Transverse colon (tissue), 4 donors: ENCODE data around the gene ACTG1. TPM values are rescaled to one million over a fixed set of nuclear protein-coding genes. Genes with fewer than 3 reads are reported as not detected.

Experiments used
- DNase-seq: peaks from one replicate; pipeline ENCODE4 v3.0.0-alpha.2; 2019
- H3K27ac ChIP-seq, 4 donors: fragments of 200-600 bp; sonication (generic); 2 replicates each; pipeline ENCODE4 v1.5.1; 2016 to 2018; ENCODE audit warnings: inconsistent platforms in 4 of 4
- H3K27me3 ChIP-seq: fragments of 200-600 bp; sonication (generic); 2 replicates; pipeline ENCODE4 v1.5.1; 2017; ENCODE audit warnings: inconsistent platforms
- H3K36me3 ChIP-seq, 4 donors: fragments of 200-600 bp; sonication (generic); 2 replicates each; pipeline ENCODE4 v1.5.1; 2017 to 2019; ENCODE audit warnings: inconsistent platforms in 4 of 4
- H3K4me1 ChIP-seq, 4 donors: fragments of 200-600 bp; sonication (generic); 2 replicates each; pipeline ENCODE4 v1.5.1; 2017 to 2020; ENCODE audit warnings: inconsistent platforms in 4 of 4
- H3K4me3 ChIP-seq, 4 donors: fragments of 200-600 bp; sonication (generic); 1 replicate in 1 of 4; 2 replicates in 3 of 4; pipeline versions ENCODE4 v1.5.1 to v1.6.1; 2017 to 2019; ENCODE audit warnings: inconsistent platforms in 4 of 4
- H3K9me3 ChIP-seq, 2 donors: fragments of 200-600 bp; sonication (generic); 2 replicates each; pipeline ENCODE4 v1.5.1; 2017 to 2019; ENCODE audit warnings: inconsistent platforms in 2 of 2
- EP300 ChIP-seq: sonication (generic); formaldehyde crosslinking; IDR thresholded peaks from one replicate; pipeline ENCODE4 v1.6.1; 2017; ENCODE audit warnings: antibody characterized with exemption, low read depth
- POLR2A ChIP-seq: fragments of 450-650 bp; IDR thresholded peaks from one replicate; pipeline ENCODE4 v1.6.1; 2016; ENCODE audit warnings: antibody characterized with exemption, mild to moderate bottlenecking, moderate library complexity
- POLR2AphosphoS5 ChIP-seq, 3 donors: sonication (generic); formaldehyde crosslinking; IDR thresholded peaks; one replicate each; pipeline ENCODE4 v1.6.1; 2016; ENCODE audit warnings: antibody characterized with exemption in 3 of 3
- WGBS, 2 donors: methylation state at CpG; one replicate each; pipeline ENCODE4 v1.1.5; 2018; ENCODE audit warnings: low coverage in 1 of 2; 5-methylcytosine and 5-hydroxymethylcytosine counted together
- in situ Hi-C, 4 donors: fragments of 200-750 bp; cut with MboI; loops; one replicate each; pipeline versions ENCODE4 v1.15.0 to v1.15.1; 2017; ENCODE audit warnings: low sequenced_read_pairs in 3 of 4, low pct_ligation_motif_present in 1 of 4, low pct_unique_long_range_greater_than_20kb in 1 of 4
- intact Hi-C: fragments of 100-400 bp; cut with DNase I; formaldehyde crosslinking; loops from one replicate; pipeline ENCODE4 v1.15.1; 2023; ENCODE audit warnings: low total_unique reads
- total RNA-seq, 4 donors: library from RNA; depleted of rRNA; stranded (reverse); fragments of >200 nt; gene quantifications; one replicate each; pipeline ENCODE4 v1.1.0, GENCODE V29; 2016
- TF ChIP-seq, protein P1 (sequence below), 5 experiments: fragments of 200-600 bp in 3 of 5; fragments of 450-650 bp in 2 of 5; sonication (generic) in 3 of 5; IDR thresholded peaks; 1 replicate in 2 of 5; 2 replicates in 3 of 5; pipeline ENCODE4 v1.5.1; 2016 to 2017; ENCODE audit warnings: antibody characterized with exemption in 5 of 5, inconsistent platforms in 3 of 5, mild to moderate bottlenecking in 2 of 5, moderate library complexity in 1 of 5

ACTG1 gene
- total RNA-seq, 4 donors from 2014 or later, result 2,099 to 4,882 (median 4,009) TPM

DNA sequence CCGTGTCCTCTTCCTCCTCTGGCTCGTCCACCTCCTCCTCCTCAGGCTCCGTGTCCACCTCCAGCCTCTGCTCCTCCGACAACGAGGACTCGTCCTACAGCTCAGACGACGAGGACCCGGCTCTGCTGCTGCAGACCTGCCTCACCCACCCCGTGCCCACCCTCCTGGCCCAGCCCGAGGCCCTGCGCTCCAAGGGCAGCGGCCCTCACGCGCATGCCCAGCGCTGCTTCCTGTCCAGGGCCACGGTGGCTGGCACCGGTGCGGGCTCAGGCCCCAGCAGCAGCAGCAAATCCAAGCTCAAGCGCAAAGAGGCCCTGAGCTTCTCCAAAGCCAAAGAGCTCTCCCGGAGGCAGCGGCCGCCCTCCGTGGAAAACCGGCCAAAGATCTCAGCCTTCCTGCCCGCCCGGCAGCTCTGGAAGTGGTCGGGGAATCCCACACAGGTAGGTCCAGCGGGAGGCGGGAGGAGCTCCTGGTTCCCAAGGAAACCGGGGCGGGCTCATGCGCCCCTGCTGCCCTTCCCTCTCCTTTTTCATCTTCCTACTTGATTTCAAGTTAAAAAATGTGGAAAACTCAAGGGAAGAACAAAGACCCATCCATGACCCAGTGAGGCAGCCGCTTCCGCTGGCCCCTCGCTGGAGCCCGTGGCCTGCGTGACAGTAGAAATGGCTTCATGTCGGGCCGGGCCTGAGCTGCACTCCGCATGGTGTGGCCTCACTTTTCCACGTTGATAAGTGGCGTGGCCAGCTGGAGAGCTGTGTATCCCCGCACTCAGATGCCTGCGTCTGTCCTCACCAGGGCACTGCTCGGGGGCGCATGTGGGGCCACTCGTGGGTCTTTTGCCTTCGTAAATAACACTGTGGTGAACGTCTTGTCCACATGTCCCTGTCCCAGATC is 50.7 kb downstream of the ACTG1 start:
- TF ChIP-seq POLR2A (no peak), EP300 (no peak), POLR2AphosphoS5 (IDR thresholded peaks at IDR 0.05) (no peak)
- TF ChIP-seq, protein P1, sequence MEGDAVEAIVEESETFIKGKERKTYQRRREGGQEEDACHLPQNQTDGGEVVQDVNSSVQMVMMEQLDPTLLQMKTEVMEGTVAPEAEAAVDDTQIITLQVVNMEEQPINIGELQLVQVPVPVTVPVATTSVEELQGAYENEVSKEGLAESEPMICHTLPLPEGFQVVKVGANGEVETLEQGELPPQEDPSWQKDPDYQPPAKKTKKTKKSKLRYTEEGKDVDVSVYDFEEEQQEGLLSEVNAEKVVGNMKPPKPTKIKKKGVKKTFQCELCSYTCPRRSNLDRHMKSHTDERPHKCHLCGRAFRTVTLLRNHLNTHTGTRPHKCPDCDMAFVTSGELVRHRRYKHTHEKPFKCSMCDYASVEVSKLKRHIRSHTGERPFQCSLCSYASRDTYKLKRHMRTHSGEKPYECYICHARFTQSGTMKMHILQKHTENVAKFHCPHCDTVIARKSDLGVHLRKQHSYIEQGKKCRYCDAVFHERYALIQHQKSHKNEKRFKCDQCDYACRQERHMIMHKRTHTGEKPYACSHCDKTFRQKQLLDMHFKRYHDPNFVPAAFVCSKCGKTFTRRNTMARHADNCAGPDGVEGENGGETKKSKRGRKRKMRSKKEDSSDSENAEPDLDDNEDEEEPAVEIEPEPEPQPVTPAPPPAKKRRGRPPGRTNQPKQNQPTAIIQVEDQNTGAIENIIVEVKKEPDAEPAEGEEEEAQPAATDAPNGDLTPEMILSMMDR (IDR thresholded peaks at IDR 0.05), result no peak
- Histone ChIP-seq H3K36me3 (no peaks in the 10 kb centered on the region), H3K4me1 (no peaks in the 10 kb centered on the region), H3K4me3 (no peak overlapping the region), H3K27me3 (no peaks in the 10 kb centered on the region), H3K9me3 (no peaks in the 10 kb centered on the region), H3K27ac (no peak overlapping the region)
- DNase-seq, result no peak
- in situ Hi-C loops (no loop called here), intact Hi-C loops (no loop called here)
- WGBS, 2 donors, result 88 to 96% methylated on average over 5 to 46 of the region's 50 CpGs

DNA sequence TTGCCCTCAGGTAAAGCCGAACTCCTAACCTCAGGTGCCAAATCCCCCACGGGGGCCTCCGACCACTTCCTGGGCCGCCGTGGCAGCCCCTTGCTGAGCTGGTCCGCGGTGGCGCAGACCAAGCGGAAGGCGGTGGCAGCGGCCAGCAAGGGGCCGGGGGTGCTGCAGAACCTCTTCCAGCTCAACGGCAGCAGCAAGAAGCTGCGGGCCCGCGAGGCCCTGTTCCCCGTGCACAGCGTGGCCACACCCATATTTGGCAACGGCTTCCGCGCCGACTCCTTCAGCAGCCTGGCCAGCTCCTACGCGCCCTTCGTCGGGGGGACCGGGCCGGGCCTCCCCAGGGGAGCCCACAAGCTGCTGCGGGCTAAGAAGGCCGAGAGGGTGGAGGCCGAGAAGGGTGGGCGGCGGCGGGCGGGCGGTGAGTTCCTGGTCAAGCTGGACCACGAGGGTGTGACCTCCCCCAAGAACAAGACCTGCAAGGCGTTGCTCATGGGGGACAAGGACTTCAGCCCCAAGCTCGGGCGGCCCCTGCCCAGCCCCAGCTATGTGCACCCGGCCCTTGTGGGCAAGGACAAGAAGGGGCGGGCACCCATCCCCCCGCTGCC is 51.6 kb downstream of the ACTG1 start:
- H3K27me3 ChIP-seq, result no peaks in the 10 kb centered on the region
- 91% methylated on average over 28 of the region's 43 CpGs; no CpG with 5 or more reads in 1 of the 2 donors for WGBS, 2 donors
- in situ Hi-C loops, result no loop called here
- TF ChIP-seq, protein P1 (IDR thresholded peaks at IDR 0.05), result no peak
- TF ChIP-seq EP300, result no peak
- TF ChIP-seq POLR2A, result no peak
- no peak for TF ChIP-seq POLR2AphosphoS5 (IDR thresholded peaks at IDR 0.05)
- no peak for DNase-seq
- intact Hi-C loops, result no loop called here
- H3K4me1 ChIP-seq, result no peaks in the 10 kb centered on the region
- no peaks in the 10 kb centered on the region for H3K36me3 ChIP-seq
- no peaks in the 10 kb centered on the region for H3K9me3 ChIP-seq
- H3K4me3 ChIP-seq, result no peak overlapping the region
- H3K27ac ChIP-seq, result no peak overlapping the region

Other genes with a start within 250 kb of the ACTG1 start
- gene SLC38A10, start 217.5 kb downstream of the ACTG1 start, total RNA-seq, result 100 to 1,000 TPM in 2 of 4 donors, 10 to 100 TPM in 2; 94.9 to 113 (median 98.9) TPM
- 100 to 1,000 TPM in 1 of 4 donors, 10 to 100 TPM in 2, 1 to 10 TPM in 1; 8.7 to 133 (median 12.4) TPM for gene BAHCC1, start 117.3 kb downstream of the ACTG1 start, total RNA-seq
- 10 to 100 TPM in 2 of 4 donors, 1 to 10 TPM in 2; 2.3 to 36.4 (median 17.2) TPM for gene FSCN2, start 15.6 kb upstream of the ACTG1 start, total RNA-seq
- gene FAAP100, start 39.6 kb upstream of the ACTG1 start, total RNA-seq, result 10 to 100 TPM; 26.2 to 90.5 (median 37.4) TPM
- 100 to 1,000 TPM in 1 of 4 donors, 10 to 100 TPM in 3; 59.9 to 323 (median 84.6) TPM for gene NPLOC4, start 124.3 kb upstream of the ACTG1 start, total RNA-seq
- gene TSPAN10, start 124.4 kb upstream of the ACTG1 start, total RNA-seq, result under 1 TPM in 2 of 4 donors, not detected in 2; 0.48 to 0.55 TPM
- not detected for gene PDE6G, start 143.7 kb upstream of the ACTG1 start, total RNA-seq
- 10 to 100 TPM; 21.4 to 63.6 (median 41.2) TPM for gene OXLD1, start 153.8 kb upstream of the ACTG1 start, total RNA-seq
- gene CCDC137, start 153.9 kb upstream of the ACTG1 start, total RNA-seq, result 10 to 100 TPM in 3 of 4 donors, 1 to 10 TPM in 1; 7.6 to 21.3 (median 13.5) TPM
- 10 to 100 TPM; 16.3 to 52.0 (median 33.1) TPM for gene ARL16, start 171.0 kb upstream of the ACTG1 start, total RNA-seq
- 100 to 1,000 TPM in 3 of 4 donors, 10 to 100 TPM in 1; 96.1 to 205 (median 150) TPM for gene HGS, start 171.2 kb upstream of the ACTG1 start, total RNA-seq
- 100 to 1,000 TPM in 3 of 4 donors, 10 to 100 TPM in 1; 75.4 to 206 (median 114) TPM for gene MRPL12, start 190.6 kb upstream of the ACTG1 start, total RNA-seq
- gene SLC25A10, start 199.5 kb upstream of the ACTG1 start, total RNA-seq, result 10 to 100 TPM; 25.1 to 64.8 (median 46.6) TPM